Keratinocyte (primary cell): ENCODE measurements around the gene FSIP1. TPM values are rescaled to one million over a fixed set of nuclear protein-coding genes. Genes with fewer than 3 reads are reported as not detected.

Experiments
- DNase-seq: peaks from one replicate; pipeline ENCODE4 v3.0.0-alpha.2; 2011; ENCODE audit warnings: low read depth, missing footprints, low spot score
- FAIRE-seq: peaks from 2 replicates; lab custom pipeline; 2011; peaks lifted over from hg19 to GRCh38; lab: Jason Lieb, UNC
- H2AFZ ChIP-seq: 2 replicates; pipeline ENCODE4 v1.6.0; 2012; ENCODE audit warnings: low read length, control low read depth, inconsistent platforms; ENCODE audit not compliant: control insufficient read depth
- H3K27ac ChIP-seq: 2 replicates; pipeline ENCODE4 v1.5.1; 2011; ENCODE audit warnings: low read length; ENCODE audit not compliant: control insufficient read depth, insufficient read depth
- H3K27me3 ChIP-seq: 3 replicates; pipeline ENCODE4 v1.6.0; 2011; ENCODE audit warnings: low read length; ENCODE audit not compliant: control insufficient read depth, insufficient read depth; ENCODE audit errors: extremely low read depth
- H3K36me3 ChIP-seq, 2 experiments: 2 replicates in 1 of 2; 3 replicates in 1 of 2; pipeline ENCODE4 v1.5.1; 2011; ENCODE audit warnings: low read length in 2 of 2, mild to moderate bottlenecking in 1 of 2; ENCODE audit not compliant: control insufficient read depth in 2 of 2, insufficient read depth in 2 of 2; ENCODE audit errors: extremely low read depth in 1 of 2
- H3K4me1 ChIP-seq: 3 replicates; pipeline ENCODE4 v1.5.1; 2011; ENCODE audit warnings: low read length; ENCODE audit not compliant: control insufficient read depth, insufficient read depth; ENCODE audit errors: extremely low read depth
- H3K4me2 ChIP-seq: 3 replicates; pipeline ENCODE4 v1.6.0; 2011; ENCODE audit warnings: low read depth, low read length; ENCODE audit not compliant: control insufficient read depth, insufficient read depth; ENCODE audit errors: extremely low read depth
- H3K4me3 ChIP-seq, 3 experiments: fragments of 200-600 bp in 1 of 3; sonication (generic) in 1 of 3; 2 replicates in 2 of 3; 3 replicates in 1 of 3; pipeline ENCODE4 v1.5.1; 2011 to 2016; ENCODE audit warnings: low read length in 3 of 3, mild to moderate bottlenecking in 3 of 3, control low read depth in 2 of 3, inconsistent platforms in 1 of 3, low read depth in 1 of 3, mixed read lengths in 1 of 3, mixed run types in 1 of 3, moderate library complexity in 1 of 3; ENCODE audit not compliant: control insufficient read depth in 2 of 3, insufficient read depth in 2 of 3; ENCODE audit errors: extremely low read depth in 1 of 3
- H3K79me2 ChIP-seq: 2 replicates; pipeline ENCODE4 v1.6.0; 2012; ENCODE audit warnings: low read length; ENCODE audit not compliant: control insufficient read depth, insufficient read depth
- H3K9ac ChIP-seq: 3 replicates; pipeline ENCODE4 v1.6.0; 2011; ENCODE audit warnings: low read length; ENCODE audit not compliant: control insufficient read depth, insufficient read depth; ENCODE audit errors: extremely low read depth
- H3K9me1 ChIP-seq: 3 replicates; pipeline ENCODE4 v1.6.0; 2011; ENCODE audit warnings: low read length; ENCODE audit not compliant: control insufficient read depth, insufficient read depth; ENCODE audit errors: extremely low read depth
- H3K9me3 ChIP-seq: 2 replicates; pipeline ENCODE4 v1.5.1; 2012; ENCODE audit warnings: low read depth, low read length; ENCODE audit not compliant: control insufficient read depth
- H4K20me1 ChIP-seq: 3 replicates; pipeline ENCODE4 v1.6.0; 2011; ENCODE audit warnings: low read length; ENCODE audit not compliant: control insufficient read depth, insufficient read depth; ENCODE audit errors: extremely low read depth
- EZH2 ChIP-seq: IDR thresholded peaks from one replicate; pipeline ENCODE4 v1.6.1; 2012; ENCODE audit warnings: inconsistent platforms, mild to moderate bottlenecking, low read length, moderate library complexity
- dilution Hi-C: fragments of 300-500 bp; cut with MboI; formaldehyde crosslinking; loops from one replicate; pipeline ENCODE4 v1.7.0; 2020; ENCODE audit warnings: low sequenced_read_pairs; ENCODE audit not compliant: extremely low pct_ligation_motif_present
- polyA plus RNA-seq, 5 experiments: library from polyadenylated mRNA; depleted of rRNA in 3 of 5; stranded (reverse) in 3 of 5; stranded (forward) in 1 of 5; unstranded in 1 of 5; fragments of >200 nt; gene quantifications; 1 replicate in 1 of 5; 2 replicates in 3 of 5; 3 replicates in 1 of 5; pipeline versions ENCODE4 v1.2.1 to v1.2.3, GENCODE V29; 2011 to 2012; ENCODE audit warnings: missing spikeins in 2 of 5, low read depth in 1 of 5, low replicate concordance in 1 of 5
- TF ChIP-seq, protein P1 (sequence below), 3 experiments: IDR thresholded peaks in 1 of 3; conservative IDR thresholded peaks in 1 of 3; optimal IDR thresholded peaks in 1 of 3; 2 replicates in 2 of 3; 3 replicates in 1 of 3; pipeline versions ENCODE3 to v1.5.1; 2011; ENCODE audit warnings: low read length in 3 of 3, mild to moderate bottlenecking in 3 of 3, moderate library complexity in 2 of 3, control low read depth in 1 of 3, inconsistent platforms in 1 of 3; ENCODE audit not compliant: insufficient read depth in 2 of 3; ENCODE audit errors: extremely low read depth in 1 of 3

The FSIP1 gene
- polyA plus RNA-seq, 1 donor (not counting 4 experiments of a cell fraction or from before 2014, with no cell fraction given) = 1.5 TPM

DNA sequence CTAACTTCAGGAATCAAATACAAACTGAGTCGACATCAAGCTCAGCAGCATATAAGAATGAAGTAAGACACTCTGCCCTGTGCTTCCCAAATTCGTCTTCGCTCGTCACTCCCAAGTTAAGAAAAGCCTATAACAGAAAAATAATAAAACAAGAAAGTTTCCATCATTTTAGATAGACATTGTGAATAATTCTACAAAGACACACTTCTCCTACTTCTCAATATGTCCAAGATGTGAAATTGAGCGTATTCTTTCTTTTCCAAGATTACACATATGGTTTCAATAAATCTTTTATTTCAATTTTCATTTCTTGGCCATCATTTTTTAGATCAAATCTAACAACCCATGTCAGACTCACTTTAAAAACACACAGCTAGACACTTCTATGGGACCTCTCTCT is 85.1 kb downstream of the FSIP1 start:
- H3K9me3 ChIP-seq = no peaks in the 10 kb centered on the region
- no peak for TF ChIP-seq EZH2
- TF ChIP-seq, protein P1, sequence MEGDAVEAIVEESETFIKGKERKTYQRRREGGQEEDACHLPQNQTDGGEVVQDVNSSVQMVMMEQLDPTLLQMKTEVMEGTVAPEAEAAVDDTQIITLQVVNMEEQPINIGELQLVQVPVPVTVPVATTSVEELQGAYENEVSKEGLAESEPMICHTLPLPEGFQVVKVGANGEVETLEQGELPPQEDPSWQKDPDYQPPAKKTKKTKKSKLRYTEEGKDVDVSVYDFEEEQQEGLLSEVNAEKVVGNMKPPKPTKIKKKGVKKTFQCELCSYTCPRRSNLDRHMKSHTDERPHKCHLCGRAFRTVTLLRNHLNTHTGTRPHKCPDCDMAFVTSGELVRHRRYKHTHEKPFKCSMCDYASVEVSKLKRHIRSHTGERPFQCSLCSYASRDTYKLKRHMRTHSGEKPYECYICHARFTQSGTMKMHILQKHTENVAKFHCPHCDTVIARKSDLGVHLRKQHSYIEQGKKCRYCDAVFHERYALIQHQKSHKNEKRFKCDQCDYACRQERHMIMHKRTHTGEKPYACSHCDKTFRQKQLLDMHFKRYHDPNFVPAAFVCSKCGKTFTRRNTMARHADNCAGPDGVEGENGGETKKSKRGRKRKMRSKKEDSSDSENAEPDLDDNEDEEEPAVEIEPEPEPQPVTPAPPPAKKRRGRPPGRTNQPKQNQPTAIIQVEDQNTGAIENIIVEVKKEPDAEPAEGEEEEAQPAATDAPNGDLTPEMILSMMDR (optimal IDR thresholded peaks at IDR 0.05 in 1 of 3, IDR thresholded peaks at IDR 0.05 in 1 of 3, conservative IDR thresholded peaks at IDR 0.05 in 1 of 3; ENCODE audit: extremely low read depth in 1 of 3, insufficient read depth in 2 of 3, low read length in 3 of 3) = no peak
- H3K9me1 ChIP-seq = no peaks in the 10 kb centered on the region
- no peak overlapping the region for H3K9ac ChIP-seq
- DNase-seq (no peak), FAIRE-seq (no peak)
- no peak overlapping the region for H2AFZ ChIP-seq
- no peaks in the 10 kb centered on the region for H3K79me2 ChIP-seq
- no peak overlapping the region for H3K4me3 ChIP-seq
- H3K27me3 ChIP-seq = no peaks in the 10 kb centered on the region
- peaks cover 10% of the 10 kb centered on the region for H3K4me1 ChIP-seq
- dilution Hi-C loops = no loop called here
- no peak overlapping the region for H3K27ac ChIP-seq
- H3K36me3 ChIP-seq = no peaks in the 10 kb centered on the region
- H3K4me2 ChIP-seq = no peak overlapping the region
- H4K20me1 ChIP-seq = no peaks in the 10 kb centered on the region

DNA sequence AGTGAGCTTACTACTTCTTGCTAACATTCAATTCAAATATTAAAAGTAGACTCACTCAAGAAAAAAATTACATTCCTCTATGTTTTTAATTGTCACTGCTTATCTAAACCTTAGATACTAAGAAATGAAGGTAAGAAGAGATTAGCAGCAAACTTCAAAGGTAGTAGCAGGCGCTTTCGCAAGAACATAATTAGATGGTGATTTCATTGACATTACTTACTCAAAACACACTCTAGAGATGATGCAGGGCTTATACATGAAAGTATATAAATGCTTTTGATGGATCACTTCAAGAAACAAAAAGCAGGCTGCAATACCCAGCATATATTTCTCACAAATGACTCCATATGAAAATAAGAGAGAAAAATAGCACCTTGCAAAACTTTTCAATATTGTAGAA is 86.8 kb downstream of the FSIP1 start:
- FAIRE-seq = no peak
- dilution Hi-C loops = no loop called here

More for the DNA sequence above, 86.8 kb downstream of the FSIP1 start:
- Histone ChIP-seq H3K9me3 (no peaks in the 10 kb centered on the region), H3K9me1 (no peaks in the 10 kb centered on the region), H3K27ac (no peak overlapping the region), H3K27me3 (no peaks in the 10 kb centered on the region), H2AFZ (no peak overlapping the region), H3K79me2 (no peaks in the 10 kb centered on the region), H3K4me1 (peaks cover 10% of the 10 kb centered on the region), H3K4me3 (no peak overlapping the region), H3K4me2 (no peak overlapping the region), H3K9ac (no peak overlapping the region), H3K36me3 (no peaks in the 10 kb centered on the region), H4K20me1 (no peaks in the 10 kb centered on the region)
- DNase-seq = no peak
- TF ChIP-seq, protein P1 (optimal IDR thresholded peaks at IDR 0.05 in 1 of 3, IDR thresholded peaks at IDR 0.05 in 1 of 3, conservative IDR thresholded peaks at IDR 0.05 in 1 of 3; ENCODE audit: extremely low read depth in 1 of 3, insufficient read depth in 2 of 3, low read length in 3 of 3) = no peak
- no peak for TF ChIP-seq EZH2
